Mononuclear cell (primary cell): ENCODE measurements around the gene SORCS2. TPM values are rescaled to one million over a fixed set of nuclear protein-coding genes. Genes with fewer than 3 reads are reported as not detected.

ENCODE experiments used
- H3K27me3 ChIP-seq: 2 replicates; pipeline ENCODE4 v1.6.0; 2011; ENCODE audit warnings: low read length, control low read depth; ENCODE audit not compliant: insufficient read depth
- H3K4me1 ChIP-seq: 2 replicates; pipeline ENCODE4 v1.5.1; 2011; ENCODE audit warnings: mild to moderate bottlenecking, low read length, control low read depth; ENCODE audit not compliant: insufficient read depth
- H3K4me3 ChIP-seq: 2 replicates; pipeline ENCODE4 v1.5.1; 2011; ENCODE audit warnings: mild to moderate bottlenecking, low read length, moderate library complexity
- H3K9me3 ChIP-seq: 2 replicates; pipeline ENCODE4 v1.5.1; 2011; ENCODE audit warnings: low read depth, mild to moderate bottlenecking, control low read depth, low read length
- total RNA-seq: library from RNA; depleted of rRNA; stranded (reverse); fragments of >200 nt; gene quantifications from one replicate; pipeline ENCODE4 v1.2.3, GENCODE V29; 2012

Gene SORCS2
- total RNA-seq, 1 donor = 0.10 TPM

DNA sequence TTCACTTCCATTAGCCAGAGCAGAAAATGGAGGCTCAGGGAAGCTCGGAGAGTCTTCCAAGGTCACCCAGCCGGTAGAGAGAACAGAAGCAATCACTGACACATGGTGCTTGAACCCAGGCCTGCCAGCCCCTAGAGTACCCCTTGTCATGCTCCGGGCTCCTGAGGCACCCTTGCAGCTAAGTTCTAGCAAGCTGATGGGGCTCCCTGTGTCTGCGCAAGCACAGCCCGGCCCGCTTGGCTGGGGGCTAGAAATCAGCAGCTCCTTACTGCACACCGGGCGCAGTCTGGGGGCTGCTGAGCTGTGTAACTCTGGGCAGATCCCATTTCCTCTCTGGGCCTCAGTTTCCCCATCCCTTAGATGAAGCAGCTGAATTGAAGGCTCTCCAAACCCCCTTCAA is 344.5 kb downstream of the SORCS2 start:
- no peak overlapping the region for H3K4me3 ChIP-seq
- no peaks in the 10 kb centered on the region for H3K4me1 ChIP-seq
- H3K27me3 ChIP-seq = no peaks in the 10 kb centered on the region
- no peaks in the 10 kb centered on the region for H3K9me3 ChIP-seq

DNA sequence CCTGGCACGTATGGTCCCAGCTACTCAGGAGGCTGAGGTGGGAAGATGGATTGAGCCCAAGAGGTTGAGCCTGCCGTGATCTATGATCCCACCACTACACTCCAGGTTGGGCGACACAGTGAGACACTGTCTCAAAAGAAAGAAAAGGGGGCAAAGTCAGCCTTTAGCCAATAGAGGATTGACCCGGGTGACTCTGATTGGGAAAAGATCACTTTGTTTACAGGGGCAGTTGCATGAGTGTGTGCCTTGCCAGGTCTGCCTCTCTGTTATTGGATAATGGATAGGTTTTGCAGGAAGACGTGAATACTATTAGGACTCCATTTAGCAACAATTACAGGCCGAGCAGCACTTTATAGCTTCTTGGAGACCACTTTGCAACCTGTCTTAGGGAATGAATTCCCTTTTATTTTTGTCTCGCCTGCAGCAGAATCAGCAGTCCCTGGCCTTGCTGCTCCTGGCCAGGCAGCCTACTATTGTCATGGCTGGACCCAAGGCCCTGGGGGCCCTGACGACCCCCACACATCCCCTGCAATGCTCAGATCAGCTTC is 345.6 kb downstream of the SORCS2 start:
- no peaks in the 10 kb centered on the region for H3K27me3 ChIP-seq
- H3K4me3 ChIP-seq = no peak overlapping the region
- H3K4me1 ChIP-seq = no peaks in the 10 kb centered on the region
- no peaks in the 10 kb centered on the region for H3K9me3 ChIP-seq

DNA sequence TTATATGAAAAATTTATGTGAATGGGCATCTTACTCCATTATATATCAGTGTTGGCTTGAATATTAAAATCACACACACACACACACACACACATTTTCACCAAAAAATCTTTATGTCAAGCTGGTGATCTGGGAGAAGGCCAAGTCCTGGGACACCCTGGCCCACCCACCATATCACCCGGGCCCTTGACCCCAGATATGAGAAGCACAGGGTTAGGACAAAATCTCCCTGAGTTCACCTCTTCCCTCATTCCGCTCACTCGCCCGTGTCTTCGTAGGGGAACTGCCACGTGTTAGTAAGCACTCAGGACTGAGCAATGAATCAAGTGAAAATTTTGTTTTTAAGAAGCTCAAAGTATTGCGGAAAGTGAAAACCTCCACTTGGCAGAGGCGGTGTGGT is 346.2 kb downstream of the SORCS2 start:
- H3K4me1 ChIP-seq = no peaks in the 10 kb centered on the region
- no peak overlapping the region for H3K4me3 ChIP-seq
- H3K27me3 ChIP-seq = no peaks in the 10 kb centered on the region
- no peaks in the 10 kb centered on the region for H3K9me3 ChIP-seq

DNA sequence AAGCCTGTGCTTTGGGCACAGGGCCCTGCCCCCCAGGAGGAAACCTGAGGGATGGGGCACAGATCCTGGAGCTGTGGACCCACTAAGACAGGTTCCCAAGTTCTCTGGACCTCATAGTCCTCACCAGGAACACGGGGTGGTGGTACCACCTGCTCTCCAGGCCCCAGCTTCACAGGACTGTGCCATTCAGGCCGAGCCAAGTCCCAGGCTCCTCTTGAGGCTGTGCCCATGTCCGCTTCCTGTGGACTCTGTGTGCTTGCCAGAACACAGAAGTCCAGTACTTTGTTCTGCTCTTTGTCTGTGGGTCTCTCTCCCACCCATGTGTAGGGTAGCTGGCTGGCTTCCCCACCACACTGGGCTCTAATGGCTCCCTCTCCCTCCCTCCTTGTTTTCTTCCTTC is 346.8 kb downstream of the SORCS2 start:
- no peaks in the 10 kb centered on the region for H3K27me3 ChIP-seq
- H3K9me3 ChIP-seq = no peaks in the 10 kb centered on the region
- H3K4me3 ChIP-seq = no peak overlapping the region
- H3K4me1 ChIP-seq = no peaks in the 10 kb centered on the region

DNA sequence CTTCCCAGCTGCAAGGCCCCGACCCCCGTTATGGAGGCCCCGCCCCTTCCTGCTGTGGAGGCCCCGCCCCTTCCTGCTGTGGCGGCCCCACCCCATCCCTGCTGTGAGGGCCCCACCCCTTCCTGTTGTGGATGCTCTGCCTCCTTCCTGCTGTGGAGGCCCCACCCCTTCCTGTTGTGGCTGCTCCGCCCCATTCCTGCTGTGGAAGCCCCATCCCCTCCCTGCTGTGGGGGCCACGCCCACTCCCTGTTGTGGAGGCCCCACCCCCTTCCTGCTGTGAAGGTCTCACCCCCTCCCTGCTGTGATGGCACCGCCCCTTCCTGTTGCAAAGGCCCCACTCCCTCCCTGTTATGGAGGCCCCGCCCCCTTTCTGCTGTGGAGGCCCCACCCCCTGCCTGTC is 347.3 kb downstream of the SORCS2 start:
- Histone ChIP-seq H3K27me3 (no peaks in the 10 kb centered on the region), H3K4me3 (no peak overlapping the region), H3K9me3 (no peaks in the 10 kb centered on the region), H3K4me1 (no peaks in the 10 kb centered on the region)

DNA sequence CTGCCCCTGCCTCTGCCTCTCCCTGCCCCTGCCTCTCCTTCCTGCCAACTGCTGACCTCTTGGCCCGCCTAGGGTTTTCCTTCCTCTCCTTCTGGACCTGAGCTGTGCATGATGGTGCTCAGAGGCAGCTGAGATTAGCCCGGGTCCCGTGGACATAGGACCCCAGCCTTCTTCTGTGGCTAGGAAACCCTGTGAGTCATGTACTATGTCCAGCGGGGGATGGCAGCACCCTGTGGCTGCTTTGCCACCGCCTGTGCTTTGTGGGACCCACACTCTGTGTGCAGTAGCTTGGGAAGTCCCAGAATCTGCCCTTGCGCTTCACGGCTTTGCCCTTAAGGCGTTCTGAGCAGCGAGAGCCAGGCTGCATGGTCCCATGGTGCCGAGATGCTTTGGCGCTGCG is 347.9 kb downstream of the SORCS2 start:
- H3K27me3 ChIP-seq = no peaks in the 10 kb centered on the region
- H3K4me1 ChIP-seq = no peaks in the 10 kb centered on the region
- no peak overlapping the region for H3K4me3 ChIP-seq
- H3K9me3 ChIP-seq = no peaks in the 10 kb centered on the region

DNA sequence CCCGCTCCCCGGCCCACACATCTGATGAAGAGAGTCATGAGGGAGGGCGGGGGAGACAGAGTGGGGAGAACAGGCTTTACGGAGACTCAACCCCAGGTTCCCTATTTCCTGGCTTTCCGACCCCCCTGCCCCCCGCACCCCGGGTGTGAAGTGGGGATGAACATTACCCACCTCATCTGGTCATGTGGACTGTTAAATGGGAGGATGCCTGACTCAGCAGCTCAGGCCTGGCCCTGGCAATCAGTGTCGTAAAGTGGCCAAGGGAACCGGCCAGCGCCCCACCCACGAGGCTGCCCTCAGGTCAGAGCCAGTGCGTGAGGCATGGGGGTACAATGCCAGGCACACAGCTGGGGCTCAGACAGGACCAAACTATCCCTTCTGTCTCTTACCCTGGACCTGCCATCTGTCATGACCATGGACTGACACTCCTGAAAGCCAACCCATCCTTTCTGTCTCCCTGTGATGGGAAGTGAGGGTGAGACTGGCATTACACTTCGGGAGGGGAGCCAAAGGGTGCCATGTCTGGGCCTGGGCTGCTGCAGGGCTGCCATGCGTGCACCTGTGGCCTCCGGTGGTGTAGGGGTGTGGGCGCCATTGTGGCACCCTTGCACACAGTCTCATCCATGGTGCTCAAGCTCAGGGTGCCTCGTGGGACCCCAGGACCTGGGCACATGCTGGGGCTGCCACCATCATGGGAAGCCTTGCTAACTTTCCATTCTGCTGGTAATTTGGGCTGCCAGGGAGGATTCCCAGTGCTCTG is 348.5 kb downstream of the SORCS2 start:
- H3K27me3 ChIP-seq = no peaks in the 10 kb centered on the region
- no peaks in the 10 kb centered on the region for H3K4me1 ChIP-seq
- H3K4me3 ChIP-seq = no peak overlapping the region
- no peaks in the 10 kb centered on the region for H3K9me3 ChIP-seq

DNA sequence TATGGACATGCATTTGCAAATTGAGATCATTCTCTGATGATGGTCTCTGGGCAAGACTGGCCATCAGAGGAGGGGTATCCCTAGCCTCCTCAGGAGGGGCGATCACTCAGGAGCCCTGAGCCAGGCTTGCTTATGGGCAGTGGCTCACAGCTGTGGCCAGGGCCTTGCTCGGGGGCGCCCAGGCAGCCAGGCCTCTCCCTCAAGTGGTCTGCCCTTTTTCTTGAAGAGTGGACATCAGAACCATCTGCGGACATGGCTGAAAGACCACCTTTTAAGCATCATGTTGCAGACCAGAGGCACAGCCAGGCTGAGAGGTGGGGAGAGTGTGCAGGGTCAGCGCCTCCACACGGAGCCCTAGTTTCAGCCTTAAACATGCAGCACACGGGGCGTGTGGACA is 349.1 kb downstream of the SORCS2 start:
- H3K4me3 ChIP-seq = no peak overlapping the region
- H3K9me3 ChIP-seq = no peaks in the 10 kb centered on the region
- no peaks in the 10 kb centered on the region for H3K4me1 ChIP-seq
- no peaks in the 10 kb centered on the region for H3K27me3 ChIP-seq

DNA sequence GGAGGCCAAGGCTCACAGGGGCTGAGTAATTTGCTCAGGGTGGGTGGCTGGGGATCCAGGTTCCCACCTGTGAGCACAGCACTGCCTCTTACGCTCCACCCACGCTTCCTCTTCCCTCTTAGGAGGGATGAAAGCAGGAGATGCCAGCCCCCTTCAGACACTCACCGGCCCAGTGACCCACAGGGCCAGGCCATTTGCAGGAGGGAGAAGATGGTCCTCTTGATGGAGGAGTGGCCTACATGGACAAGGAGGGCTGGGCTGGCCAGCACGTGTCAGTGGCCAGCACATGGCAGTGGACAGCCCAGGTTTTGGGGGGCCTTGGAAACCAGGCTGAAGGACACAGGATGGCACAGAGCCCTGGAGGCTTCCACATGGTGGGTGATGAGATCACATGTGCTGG is 350.4 kb downstream of the SORCS2 start:
- H3K27me3 ChIP-seq = no peaks in the 10 kb centered on the region
- H3K4me3 ChIP-seq = no peak overlapping the region
- H3K9me3 ChIP-seq = no peaks in the 10 kb centered on the region
- no peaks in the 10 kb centered on the region for H3K4me1 ChIP-seq

DNA sequence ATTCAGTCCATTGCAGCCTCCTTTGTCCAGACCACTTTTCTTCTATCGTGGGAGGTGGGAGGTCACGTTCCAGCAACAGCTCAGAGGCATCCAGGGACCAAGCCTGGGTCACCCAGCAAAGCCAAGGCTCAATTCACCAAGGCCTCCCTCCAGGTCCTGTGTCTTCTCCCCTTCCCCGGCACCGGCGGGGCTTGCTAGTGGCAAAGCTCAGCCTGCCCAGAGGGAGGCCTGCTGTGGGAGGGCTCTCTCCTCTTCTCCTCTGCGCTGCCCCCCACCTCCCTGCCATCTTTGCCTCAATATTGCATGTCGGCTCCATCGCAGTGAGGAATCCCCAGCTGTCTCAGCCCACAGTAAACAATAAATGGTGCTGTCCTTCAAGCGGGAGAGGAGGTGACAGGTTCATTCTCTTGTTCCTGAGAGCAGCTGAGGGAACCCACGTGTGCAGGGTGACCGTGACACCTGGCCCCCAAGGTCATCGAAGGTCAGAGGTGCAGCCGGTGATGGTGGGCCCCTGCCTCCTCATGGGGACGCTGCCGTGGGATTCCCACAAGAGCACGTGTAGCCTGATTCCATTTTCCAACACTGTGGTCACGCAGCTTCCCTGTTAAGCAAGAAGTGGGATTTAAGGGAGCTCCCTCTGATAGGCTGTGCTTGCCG is 353.9 kb downstream of the SORCS2 start:
- Histone ChIP-seq H3K9me3 (no peaks in the 10 kb centered on the region), H3K27me3 (no peaks in the 10 kb centered on the region), H3K4me1 (no peaks in the 10 kb centered on the region), H3K4me3 (no peak overlapping the region)

DNA sequence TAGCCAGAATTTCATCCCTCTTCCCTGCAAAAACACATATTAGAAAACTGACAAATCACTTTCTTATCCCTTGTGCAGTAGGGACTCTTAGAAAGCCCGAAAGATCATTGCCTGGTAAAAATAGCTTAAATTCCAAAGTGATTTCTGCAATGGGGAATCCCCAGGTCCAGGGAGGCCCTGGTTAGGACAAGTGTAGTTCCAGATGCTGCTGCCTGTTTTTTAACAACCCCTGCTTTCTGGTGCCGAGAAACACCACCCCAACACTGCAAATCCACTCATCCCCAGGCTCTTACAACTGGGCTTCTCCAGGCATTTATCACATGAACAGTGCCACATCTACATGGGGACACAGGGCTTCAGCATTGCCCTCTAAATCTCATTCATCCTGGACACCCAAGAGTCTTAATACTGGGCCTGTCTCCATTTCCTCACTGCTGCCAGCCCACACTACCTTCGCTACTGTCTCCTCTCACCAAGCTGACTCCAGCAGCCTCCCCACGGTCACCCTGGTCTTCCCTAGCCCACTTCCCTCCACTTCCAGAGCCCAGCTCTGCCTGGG is 354.6 kb downstream of the SORCS2 start:
- no peak overlapping the region for H3K4me3 ChIP-seq
- H3K9me3 ChIP-seq = no peaks in the 10 kb centered on the region
- no peaks in the 10 kb centered on the region for H3K27me3 ChIP-seq
- no peaks in the 10 kb centered on the region for H3K4me1 ChIP-seq

DNA sequence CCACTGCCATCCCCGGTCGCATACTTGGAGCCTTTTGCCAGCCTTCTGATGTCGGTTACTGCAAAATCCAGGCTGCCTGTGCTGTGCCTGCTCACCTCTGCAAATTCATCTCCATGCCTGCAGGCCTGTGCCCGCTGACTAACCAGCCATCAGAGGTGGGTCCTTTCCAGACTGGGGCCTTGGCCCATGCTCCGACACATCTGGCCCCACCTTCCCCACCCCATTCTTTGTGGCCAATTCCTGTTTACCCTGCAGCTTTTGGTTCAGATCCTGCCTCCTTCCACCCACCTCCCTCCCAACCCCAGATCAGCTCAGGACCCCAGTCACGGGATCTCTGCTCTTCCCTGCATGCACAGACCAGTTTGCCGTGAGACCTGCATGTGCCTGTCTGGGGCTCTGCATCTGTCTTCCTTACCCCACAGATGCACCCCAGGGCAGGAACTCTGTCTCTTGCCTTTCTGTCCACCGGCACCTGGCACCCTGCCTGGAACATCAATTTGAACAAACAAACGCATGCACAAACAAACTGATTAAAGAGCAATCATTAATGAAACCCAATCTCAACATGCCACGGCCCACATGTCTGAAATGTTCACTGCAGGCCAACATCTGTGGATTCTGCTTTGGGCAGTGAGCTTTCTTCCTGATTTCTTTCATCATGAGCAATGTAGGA is 355.2 kb downstream of the SORCS2 start:
- H3K27me3 ChIP-seq = no peaks in the 10 kb centered on the region
- no peaks in the 10 kb centered on the region for H3K4me1 ChIP-seq
- no peaks in the 10 kb centered on the region for H3K9me3 ChIP-seq
- no peak overlapping the region for H3K4me3 ChIP-seq

DNA sequence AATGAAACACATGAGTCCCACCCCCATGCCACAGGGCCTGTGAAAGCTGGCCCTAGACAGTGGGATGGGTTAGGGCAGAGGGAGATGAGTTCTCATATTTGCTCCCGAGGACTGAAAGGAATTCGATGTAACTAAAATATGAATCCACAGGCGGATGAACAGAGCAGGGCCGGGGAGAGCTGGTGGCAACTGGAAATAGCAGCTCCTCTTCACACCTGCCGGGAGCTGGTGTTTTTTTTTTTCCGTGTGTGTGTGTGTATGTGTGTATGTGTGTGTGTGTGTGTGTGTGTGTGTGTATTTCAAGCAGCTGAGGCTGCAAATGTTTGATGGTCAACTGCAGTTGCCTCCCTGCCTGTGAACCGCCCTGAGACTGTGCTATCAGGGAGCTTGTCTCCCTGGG is 357.5 kb downstream of the SORCS2 start:
- H3K4me1 ChIP-seq = no peaks in the 10 kb centered on the region
- H3K4me3 ChIP-seq = no peak overlapping the region
- H3K9me3 ChIP-seq = peaks cover 12% of the 10 kb centered on the region
- H3K27me3 ChIP-seq = no peaks in the 10 kb centered on the region

DNA sequence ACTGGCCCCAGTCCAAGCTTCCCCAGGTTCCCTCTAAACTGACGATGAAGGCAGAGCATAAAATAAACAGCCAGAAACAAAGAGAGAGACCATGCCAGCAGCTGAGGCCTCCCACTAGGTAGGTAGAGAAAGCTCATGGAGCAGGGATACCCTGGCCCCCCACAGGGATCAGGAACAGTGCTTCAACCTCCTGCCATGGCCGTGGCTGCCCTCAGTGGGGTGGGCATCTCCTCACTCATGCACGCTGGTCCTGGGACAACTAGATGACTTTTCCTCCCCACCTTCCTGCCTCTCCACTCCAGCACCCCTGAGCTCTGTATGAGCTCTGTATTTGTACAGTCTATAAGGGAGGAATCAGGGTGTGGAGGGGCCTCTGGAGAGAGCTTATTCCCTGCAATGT is 360.1 kb downstream of the SORCS2 start:
- Histone ChIP-seq H3K4me1 (no peaks in the 10 kb centered on the region), H3K9me3 (peaks cover 12% of the 10 kb centered on the region), H3K4me3 (no peak overlapping the region), H3K27me3 (no peaks in the 10 kb centered on the region)

DNA sequence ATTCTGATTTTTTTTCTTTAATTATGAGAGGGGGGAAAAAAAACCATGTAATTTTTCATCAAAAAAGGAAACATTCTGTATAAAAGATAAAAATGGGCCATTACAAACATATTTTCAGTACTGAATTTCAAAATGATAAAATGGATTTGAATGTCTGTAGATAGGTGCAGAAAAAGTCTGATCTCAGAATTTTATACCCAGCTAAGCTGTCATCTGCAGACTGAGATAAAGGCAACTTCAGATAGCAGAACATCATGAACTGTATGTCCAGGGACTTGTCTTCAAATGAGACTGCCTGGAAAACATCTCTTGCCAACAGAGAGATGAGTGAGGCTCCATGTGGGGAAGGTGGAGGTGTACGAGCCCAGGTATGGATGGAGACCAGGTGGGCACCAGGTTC is 360.9 kb downstream of the SORCS2 start:
- H3K9me3 ChIP-seq = peaks cover 12% of the 10 kb centered on the region
- H3K4me1 ChIP-seq = no peaks in the 10 kb centered on the region
- no peak overlapping the region for H3K4me3 ChIP-seq
- no peaks in the 10 kb centered on the region for H3K27me3 ChIP-seq
